Measurements from ENCODE around the gene LTC4S.
"Not testable (repeated sequence)": the region's sequence is repeated elsewhere in the genome, so short reads cannot be mapped to it uniquely, and the experiment has no call there.

The LTC4S gene

GRCh38 chr5:179833709-179834070, 39.9 kb downstream of the LTC4S start:
- Histone ChIP-seq H3K36me3 (ENCODE audit: control insufficient read depth in 1 of 2, insufficient read depth in 2 of 2, low read length in 2 of 2) (peaks cover 68 to 83% of the 10 kb centered on the region in 2 donors), H3K4me1 (ENCODE audit: control insufficient read depth in 1 of 2, insufficient read depth in 2 of 2, low read length in 2 of 2) (peaks cover 15 to 16% of the 10 kb centered on the region in 2 donors)

GRCh38 chr5:179834120-179834519, 40.3 kb downstream of the LTC4S start:
- Histone ChIP-seq H3K36me3 (ENCODE audit: control insufficient read depth in 1 of 2, insufficient read depth in 2 of 2, low read length in 2 of 2) (peaks cover 63 to 80% of the 10 kb centered on the region in 2 donors), H3K9ac (ENCODE audit: low read depth in 1 of 2, low read length in 2 of 2) (no peak overlapping the region), H3K4me1 (ENCODE audit: control insufficient read depth in 1 of 2, insufficient read depth in 2 of 2, low read length in 2 of 2) (peaks cover 15 to 16% of the 10 kb centered on the region in 2 donors)

More at GRCh38 chr5:179833709-179834070, 39.9 kb downstream of the LTC4S start:
- no peak overlapping the region for H3K27ac ChIP-seq (ENCODE audit: low read depth, low read length)
- H3K4me3 ChIP-seq (ENCODE audit: low read depth in 1 of 2, low read length in 2 of 2), result no peak overlapping the region
- H3K27me3 ChIP-seq (ENCODE audit: control insufficient read depth in 1 of 2, insufficient read depth in 2 of 2, low read length in 2 of 2), result no peaks in the 10 kb centered on the region
- H3K9ac ChIP-seq (ENCODE audit: low read depth in 1 of 2, low read length in 2 of 2), result no peak overlapping the region
- H3K9me3 ChIP-seq (ENCODE audit: control insufficient read depth in 1 of 2, low read length in 2 of 2), result no peaks in the 10 kb centered on the region

GRCh38 chr5:179834871-179835270, 41.1 kb downstream of the LTC4S start:
- Histone ChIP-seq H3K36me3 (ENCODE audit: control insufficient read depth in 1 of 2, insufficient read depth in 2 of 2, low read length in 2 of 2) (peaks cover 56 to 77% of the 10 kb centered on the region in 2 donors), H3K4me1 (ENCODE audit: control insufficient read depth in 1 of 2, insufficient read depth in 2 of 2, low read length in 2 of 2) (peaks cover 15 to 16% of the 10 kb centered on the region in 2 donors)
- not testable (repeated sequence) for H3K4me3 ChIP-seq (ENCODE audit: low read depth in 1 of 2, low read length in 2 of 2); H3K27ac ChIP-seq (ENCODE audit: low read depth, low read length); H3K27me3 ChIP-seq (ENCODE audit: control insufficient read depth in 1 of 2, insufficient read depth in 2 of 2, low read length in 2 of 2); H3K9me3 ChIP-seq (ENCODE audit: control insufficient read depth in 1 of 2, low read length in 2 of 2); H3K9ac ChIP-seq (ENCODE audit: low read depth in 1 of 2, low read length in 2 of 2)

More at GRCh38 chr5:179834120-179834519, 40.3 kb downstream of the LTC4S start:
- Histone ChIP-seq H3K4me3 (ENCODE audit: low read depth in 1 of 2, low read length in 2 of 2) (no peak overlapping the region), H3K27ac (ENCODE audit: low read depth, low read length) (no peak overlapping the region), H3K9me3 (ENCODE audit: control insufficient read depth in 1 of 2, low read length in 2 of 2) (no peaks in the 10 kb centered on the region), H3K27me3 (ENCODE audit: control insufficient read depth in 1 of 2, insufficient read depth in 2 of 2, low read length in 2 of 2) (no peaks in the 10 kb centered on the region)

- H3K9me3 ChIP-seq (ENCODE audit: control insufficient read depth in 1 of 2, low read length in 2 of 2), result no peaks in the 10 kb centered on the region
- no peaks in the 10 kb centered on the region for H3K27me3 ChIP-seq (ENCODE audit: control insufficient read depth in 1 of 2, insufficient read depth in 2 of 2, low read length in 2 of 2)
- H3K9ac ChIP-seq (ENCODE audit: low read depth in 1 of 2, low read length in 2 of 2), result peak overlapping the region in 1 of 2 donors; percentile 18
- H3K27ac ChIP-seq (ENCODE audit: low read depth, low read length), result peak overlapping the region; percentile 54
- no peak overlapping the region for H3K4me3 ChIP-seq (ENCODE audit: low read depth in 1 of 2, low read length in 2 of 2)
- H3K36me3 ChIP-seq (ENCODE audit: control insufficient read depth in 1 of 2, insufficient read depth in 2 of 2, low read length in 2 of 2), result peaks cover 48 to 75% of the 10 kb centered on the region in 2 donors
- peaks cover 15 to 16% of the 10 kb centered on the region in 2 donors for H3K4me1 ChIP-seq (ENCODE audit: control insufficient read depth in 1 of 2, insufficient read depth in 2 of 2, low read length in 2 of 2)
Observed at GRCh38 chr5:179836225-179837019, 42.6 kb downstream of the LTC4S start.

GRCh38 chr5:179837076-179838011, 43.6 kb downstream of the LTC4S start:
- H3K27ac ChIP-seq (ENCODE audit: low read depth, low read length), result peak overlapping the region; percentile 54
- H3K27me3 ChIP-seq (ENCODE audit: control insufficient read depth in 1 of 2, insufficient read depth in 2 of 2, low read length in 2 of 2), result no peaks in the 10 kb centered on the region
- peak overlapping the region in 1 of 2 donors; percentile 18 for H3K9ac ChIP-seq (ENCODE audit: low read depth in 1 of 2, low read length in 2 of 2)
- H3K4me3 ChIP-seq (ENCODE audit: low read depth in 1 of 2, low read length in 2 of 2), result no peak overlapping the region
- H3K4me1 ChIP-seq (ENCODE audit: control insufficient read depth in 1 of 2, insufficient read depth in 2 of 2, low read length in 2 of 2), result peaks cover 15 to 16% of the 10 kb centered on the region in 2 donors
- peaks cover 42 to 70% of the 10 kb centered on the region in 2 donors for H3K36me3 ChIP-seq (ENCODE audit: control insufficient read depth in 1 of 2, insufficient read depth in 2 of 2, low read length in 2 of 2)
- H3K9me3 ChIP-seq (ENCODE audit: control insufficient read depth in 1 of 2, low read length in 2 of 2), result no peaks in the 10 kb centered on the region

GRCh38 chr5:179839328-179840256, 45.8 kb downstream of the LTC4S start:
- Histone ChIP-seq H3K4me1 (ENCODE audit: control insufficient read depth in 1 of 2, insufficient read depth in 2 of 2, low read length in 2 of 2) (peaks cover 15 to 16% of the 10 kb centered on the region in 2 donors), H3K27ac (ENCODE audit: low read depth, low read length) (no peak overlapping the region), H3K9me3 (ENCODE audit: control insufficient read depth in 1 of 2, low read length in 2 of 2) (no peaks in the 10 kb centered on the region), H3K36me3 (ENCODE audit: control insufficient read depth in 1 of 2, insufficient read depth in 2 of 2, low read length in 2 of 2) (peaks cover 24 to 58% of the 10 kb centered on the region in 2 donors), H3K4me3 (ENCODE audit: low read depth in 1 of 2, low read length in 2 of 2) (no peak overlapping the region), H3K27me3 (ENCODE audit: control insufficient read depth in 1 of 2, insufficient read depth in 2 of 2, low read length in 2 of 2) (no peaks in the 10 kb centered on the region), H3K9ac (ENCODE audit: low read depth in 1 of 2, low read length in 2 of 2) (no peak overlapping the region)

GRCh38 chr5:179840321-179840720, 46.5 kb downstream of the LTC4S start:
- peaks cover 24 to 58% of the 10 kb centered on the region in 2 donors for H3K36me3 ChIP-seq (ENCODE audit: control insufficient read depth in 1 of 2, insufficient read depth in 2 of 2, low read length in 2 of 2)
- H3K9me3 ChIP-seq (ENCODE audit: control insufficient read depth in 1 of 2, low read length in 2 of 2), result no peaks in the 10 kb centered on the region
- no peak overlapping the region for H3K9ac ChIP-seq (ENCODE audit: low read depth in 1 of 2, low read length in 2 of 2)
- H3K27me3 ChIP-seq (ENCODE audit: control insufficient read depth in 1 of 2, insufficient read depth in 2 of 2, low read length in 2 of 2), result no peaks in the 10 kb centered on the region
- no peak overlapping the region for H3K27ac ChIP-seq (ENCODE audit: low read depth, low read length)
- peaks cover 15 to 16% of the 10 kb centered on the region in 2 donors for H3K4me1 ChIP-seq (ENCODE audit: control insufficient read depth in 1 of 2, insufficient read depth in 2 of 2, low read length in 2 of 2)
- H3K4me3 ChIP-seq (ENCODE audit: low read depth in 1 of 2, low read length in 2 of 2), result no peak overlapping the region

GRCh38 chr5:179840766-179841165, 47.0 kb downstream of the LTC4S start:
- Histone ChIP-seq H3K27me3 (ENCODE audit: control insufficient read depth in 1 of 2, insufficient read depth in 2 of 2, low read length in 2 of 2) (no peaks in the 10 kb centered on the region), H3K4me1 (ENCODE audit: control insufficient read depth in 1 of 2, insufficient read depth in 2 of 2, low read length in 2 of 2) (peaks cover 15 to 16% of the 10 kb centered on the region in 2 donors), H3K27ac (ENCODE audit: low read depth, low read length) (no peak overlapping the region), H3K36me3 (ENCODE audit: control insufficient read depth in 1 of 2, insufficient read depth in 2 of 2, low read length in 2 of 2) (peaks cover 24 to 60% of the 10 kb centered on the region in 2 donors), H3K9me3 (ENCODE audit: control insufficient read depth in 1 of 2, low read length in 2 of 2) (no peaks in the 10 kb centered on the region), H3K4me3 (ENCODE audit: low read depth in 1 of 2, low read length in 2 of 2) (no peak overlapping the region), H3K9ac (ENCODE audit: low read depth in 1 of 2, low read length in 2 of 2) (no peak overlapping the region)

GRCh38 chr5:179841621-179842020, 47.8 kb downstream of the LTC4S start:
- no peaks in the 10 kb centered on the region for H3K27me3 ChIP-seq (ENCODE audit: control insufficient read depth in 1 of 2, insufficient read depth in 2 of 2, low read length in 2 of 2)
- H3K9me3 ChIP-seq (ENCODE audit: control insufficient read depth in 1 of 2, low read length in 2 of 2), result no peaks in the 10 kb centered on the region
- H3K27ac ChIP-seq (ENCODE audit: low read depth, low read length), result no peak overlapping the region
- no peak overlapping the region for H3K4me3 ChIP-seq (ENCODE audit: low read depth in 1 of 2, low read length in 2 of 2)
- H3K36me3 ChIP-seq (ENCODE audit: control insufficient read depth in 1 of 2, insufficient read depth in 2 of 2, low read length in 2 of 2), result peaks cover 17 to 56% of the 10 kb centered on the region in 2 donors
- H3K4me1 ChIP-seq (ENCODE audit: control insufficient read depth in 1 of 2, insufficient read depth in 2 of 2, low read length in 2 of 2), result peaks cover 9 to 12% of the 10 kb centered on the region in 2 donors
- no peak overlapping the region for H3K9ac ChIP-seq (ENCODE audit: low read depth in 1 of 2, low read length in 2 of 2)

Data from duodenal mucosa (tissue), 2 donors.